PC-9 (cell line): ENCODE data around the gene SLC6A9.

Experiments used
- CTCF ChIP-seq: fragments of 200-600 bp; sonication (generic); conservative IDR thresholded peaks from 2 replicates; pipeline ENCODE4 v1.6.1; 2017; ENCODE audit warnings: mixed run types, antibody characterized with exemption, mild to moderate bottlenecking, moderate library complexity
- EZH2 ChIP-seq: fragments of 200-600 bp; sonication (generic); IDR thresholded peaks from 2 replicates; pipeline ENCODE4 v1.8.0; 2017; ENCODE audit warnings: antibody characterized with exemption, low read depth

GRCh38 chr1:44036409-44037139 is 5.3 kb upstream of the SLC6A9 start:
- peak; percentile 89 for TF ChIP-seq CTCF
- TF ChIP-seq EZH2 = no peak
